ENCODE data around the gene UAP1L1. TPM values are rescaled to one million over a fixed set of nuclear protein-coding genes. Genes with fewer than 3 reads are reported as not detected.

Gene UAP1L1
- total and polyA plus RNA-seq, 2 experiments from 2014 or later = 2.5 to 8.1 TPM

GRCh38 chr9:137042751-137043727 lies 34.3 kb upstream of the UAP1L1 start:
- Mint-ChIP-seq H3K36me3 (ENCODE audit: low read depth) (no peaks in the 10 kb centered on the region; the same call in 2 of the 3 replicates), H3K9me3 (no peaks in the 10 kb centered on the region), H3K4me1 (peaks cover 4% of the 10 kb centered on the region; the same call in 1 of the 3 replicates), H3K27ac (no peak overlapping the region), H3K27me3 (ENCODE audit: insufficient read depth, low read depth, poor library complexity) (peaks cover 27% of the 10 kb centered on the region), H3K4me3 (no peak overlapping the region)
- Histone ChIP-seq H2AFZ (no peak overlapping the region), H3K27me3 (ENCODE audit: insufficient read depth) (peaks cover 24% of the 10 kb centered on the region), H3K79me2 (replicated peaks; ENCODE audit: insufficient read depth) (peaks cover 7% of the 10 kb centered on the region; the same call in 1 of the 2 replicates), H3K4me3 (no peak overlapping the region), H3F3A (replicated peaks; ENCODE audit: low read depth) (no peaks in the 10 kb centered on the region), H3K4me1 (ENCODE audit: insufficient read depth) (peaks cover 7% of the 10 kb centered on the region; the same call in 1 of the 2 replicates), H3K27ac (ENCODE audit: low read depth) (no peak overlapping the region), H4K20me1 (replicated peaks; ENCODE audit: insufficient read depth) (no peaks in the 10 kb centered on the region; the same call in 1 of the 2 replicates), H3K9me2 (ENCODE audit: insufficient read depth) (no peaks in the 10 kb centered on the region), H3K4me2 (no peak overlapping the region), H3K36me3 (ENCODE audit: insufficient read depth) (no peaks in the 10 kb centered on the region)
- DNase-seq (ENCODE audit: low spot score) = no peak
- TF ChIP-seq POLR2AphosphoS5 (IDR thresholded peaks at IDR 0.05; ENCODE audit: low read depth) (no peak), NANOG (IDR thresholded peaks at IDR 0.05; ENCODE audit: borderline replicate concordance) (no peak), ZNF331 (CRISPR knock-in tag; IDR thresholded peaks at IDR 0.05; ENCODE audit: low read depth) (no peak), EZH2 (IDR thresholded peaks at IDR 0.05; ENCODE audit: low read depth, unreplicated experiment) (no peak), STAT1 (IDR thresholded peaks at IDR 0.05; ENCODE audit: unreplicated experiment) (no peak), CTCF (conservative IDR thresholded peaks at IDR 0.05; ENCODE audit: low read depth in 2 of 2) (no peak), CREB1 (CRISPR knock-in tag; IDR thresholded peaks at IDR 0.05; ENCODE audit: low read depth) (no peak), JUNB (IDR thresholded peaks at IDR 0.05; ENCODE audit: unreplicated experiment) (no peak), ZNF462 (CRISPR knock-in tag; IDR thresholded peaks at IDR 0.05) (no peak), REST (IDR thresholded peaks at IDR 0.05; ENCODE audit: unreplicated experiment) (no peak), ZNF114 (CRISPR knock-in tag; IDR thresholded peaks at IDR 0.05) (no peak), EZH2phosphoT487 (IDR thresholded peaks at IDR 0.05; ENCODE audit: unreplicated experiment) (no peak), ETS1 (IDR thresholded peaks at IDR 0.05) (no peak)
- no peak for ATAC-seq

All from GM23338 (cell line).